Prostate gland (tissue), 2 donors: Measurements from ENCODE around the gene SLA2.

ENCODE experiments used
- CTCF ChIP-seq, 4 experiments: fragments of 200-600 bp in 2 of 4; fragments of 450-650 bp in 2 of 4; sonication (generic) in 2 of 4; IDR thresholded peaks; 1 replicate in 3 of 4; 2 replicates in 1 of 4; pipeline ENCODE4 v1.5.1; 2016 to 2019; ENCODE audit warnings: antibody characterized with exemption in 4 of 4, mild to moderate bottlenecking in 2 of 4, moderate library complexity in 2 of 4
- POLR2A ChIP-seq: fragments of 450-650 bp; IDR thresholded peaks from one replicate; pipeline ENCODE4 v1.6.1; 2016; ENCODE audit warnings: antibody characterized with exemption, mild to moderate bottlenecking

GRCh38 chr20:36656733-36657132 is 10.7 kb upstream of the SLA2 start:
- TF ChIP-seq CTCF (IDR thresholded peaks at IDR 0.05) (no peak), POLR2A (no peak)
